ENCODE results near the gene CDRT4.

CDRT4 gene

GRCh38 chr17:15448580-15448956 is 18.9 kb downstream of the CDRT4 start:
- no peaks in the 10 kb centered on the region for H3K36me3 ChIP-seq (replicated peaks)
- TF ChIP-seq, protein P1, sequence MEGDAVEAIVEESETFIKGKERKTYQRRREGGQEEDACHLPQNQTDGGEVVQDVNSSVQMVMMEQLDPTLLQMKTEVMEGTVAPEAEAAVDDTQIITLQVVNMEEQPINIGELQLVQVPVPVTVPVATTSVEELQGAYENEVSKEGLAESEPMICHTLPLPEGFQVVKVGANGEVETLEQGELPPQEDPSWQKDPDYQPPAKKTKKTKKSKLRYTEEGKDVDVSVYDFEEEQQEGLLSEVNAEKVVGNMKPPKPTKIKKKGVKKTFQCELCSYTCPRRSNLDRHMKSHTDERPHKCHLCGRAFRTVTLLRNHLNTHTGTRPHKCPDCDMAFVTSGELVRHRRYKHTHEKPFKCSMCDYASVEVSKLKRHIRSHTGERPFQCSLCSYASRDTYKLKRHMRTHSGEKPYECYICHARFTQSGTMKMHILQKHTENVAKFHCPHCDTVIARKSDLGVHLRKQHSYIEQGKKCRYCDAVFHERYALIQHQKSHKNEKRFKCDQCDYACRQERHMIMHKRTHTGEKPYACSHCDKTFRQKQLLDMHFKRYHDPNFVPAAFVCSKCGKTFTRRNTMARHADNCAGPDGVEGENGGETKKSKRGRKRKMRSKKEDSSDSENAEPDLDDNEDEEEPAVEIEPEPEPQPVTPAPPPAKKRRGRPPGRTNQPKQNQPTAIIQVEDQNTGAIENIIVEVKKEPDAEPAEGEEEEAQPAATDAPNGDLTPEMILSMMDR (IDR thresholded peaks at IDR 0.05; ENCODE audit: low read depth, low read length, missing control alignments): no peak
- no peak overlapping the region for H3K27ac ChIP-seq
- H3K27me3 ChIP-seq (replicated peaks): no peaks in the 10 kb centered on the region
- no peak overlapping the region for H3K4me3 ChIP-seq (ENCODE audit: low read depth, low read length)
- in situ Hi-C loops (cut with HindIII; ENCODE audit: low pct_ligation_motif_present, low sequenced_read_pairs): no loop called here
- DNase-seq: no peak

GRCh38 chr17:15447928-15448579 is 19.4 kb downstream of the CDRT4 start:
- DNase-seq: no peak
- TF ChIP-seq, protein P1 (IDR thresholded peaks at IDR 0.05; ENCODE audit: low read depth, low read length, missing control alignments): no peak
- in situ Hi-C loops (cut with HindIII; ENCODE audit: low pct_ligation_motif_present, low sequenced_read_pairs): no loop called here
- H3K27me3 ChIP-seq (replicated peaks): no peaks in the 10 kb centered on the region
- H3K36me3 ChIP-seq (replicated peaks): no peaks in the 10 kb centered on the region
- no peak overlapping the region for H3K27ac ChIP-seq
- no peak overlapping the region for H3K4me3 ChIP-seq (ENCODE audit: low read depth, low read length)

DNA sequence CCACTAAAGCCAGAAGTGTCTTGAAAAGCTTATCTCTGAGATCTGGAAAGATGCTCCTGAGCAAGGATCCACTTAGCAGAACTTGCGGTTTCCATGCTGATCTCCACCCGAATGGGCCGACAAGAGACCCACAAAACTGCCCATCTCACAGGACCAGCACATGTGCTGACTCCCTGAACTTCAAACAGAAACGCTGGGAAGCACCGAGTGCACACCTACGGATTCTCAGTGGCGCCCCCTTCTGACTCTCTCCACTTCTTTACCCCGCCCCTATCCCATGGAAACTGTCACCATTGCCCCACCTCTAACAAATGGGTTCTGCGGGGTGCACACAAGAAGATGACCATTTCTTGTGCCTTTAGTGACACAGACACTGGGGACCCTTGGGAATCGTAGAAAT is 21.4 kb downstream of the CDRT4 start:
- Histone ChIP-seq H3K4me3 (ENCODE audit: low read depth, low read length) (no peak overlapping the region), H3K36me3 (replicated peaks) (no peaks in the 10 kb centered on the region), H3K27ac (no peak overlapping the region), H3K27me3 (replicated peaks) (no peaks in the 10 kb centered on the region)
- TF ChIP-seq, protein P1 (IDR thresholded peaks at IDR 0.05; ENCODE audit: low read depth, low read length, missing control alignments): peak; percentile 23
- DNase-seq: no peak
- in situ Hi-C loops (cut with HindIII; ENCODE audit: low pct_ligation_motif_present, low sequenced_read_pairs): no loop called here

- no peaks in the 10 kb centered on the region for H3K36me3 ChIP-seq (replicated peaks)
- no peak overlapping the region for H3K4me3 ChIP-seq (ENCODE audit: low read depth, low read length)
- no peaks in the 10 kb centered on the region for H3K27me3 ChIP-seq (replicated peaks)
- TF ChIP-seq, protein P1 (IDR thresholded peaks at IDR 0.05; ENCODE audit: low read depth, low read length, missing control alignments): no peak
- H3K27ac ChIP-seq: no peak overlapping the region
- in situ Hi-C loops (cut with HindIII; ENCODE audit: low pct_ligation_motif_present, low sequenced_read_pairs): no loop called here
- DNase-seq: no peak
These were observed 22.6 kb downstream of the CDRT4 start for GRCh38 chr17:15444805-15445204.

DNA sequence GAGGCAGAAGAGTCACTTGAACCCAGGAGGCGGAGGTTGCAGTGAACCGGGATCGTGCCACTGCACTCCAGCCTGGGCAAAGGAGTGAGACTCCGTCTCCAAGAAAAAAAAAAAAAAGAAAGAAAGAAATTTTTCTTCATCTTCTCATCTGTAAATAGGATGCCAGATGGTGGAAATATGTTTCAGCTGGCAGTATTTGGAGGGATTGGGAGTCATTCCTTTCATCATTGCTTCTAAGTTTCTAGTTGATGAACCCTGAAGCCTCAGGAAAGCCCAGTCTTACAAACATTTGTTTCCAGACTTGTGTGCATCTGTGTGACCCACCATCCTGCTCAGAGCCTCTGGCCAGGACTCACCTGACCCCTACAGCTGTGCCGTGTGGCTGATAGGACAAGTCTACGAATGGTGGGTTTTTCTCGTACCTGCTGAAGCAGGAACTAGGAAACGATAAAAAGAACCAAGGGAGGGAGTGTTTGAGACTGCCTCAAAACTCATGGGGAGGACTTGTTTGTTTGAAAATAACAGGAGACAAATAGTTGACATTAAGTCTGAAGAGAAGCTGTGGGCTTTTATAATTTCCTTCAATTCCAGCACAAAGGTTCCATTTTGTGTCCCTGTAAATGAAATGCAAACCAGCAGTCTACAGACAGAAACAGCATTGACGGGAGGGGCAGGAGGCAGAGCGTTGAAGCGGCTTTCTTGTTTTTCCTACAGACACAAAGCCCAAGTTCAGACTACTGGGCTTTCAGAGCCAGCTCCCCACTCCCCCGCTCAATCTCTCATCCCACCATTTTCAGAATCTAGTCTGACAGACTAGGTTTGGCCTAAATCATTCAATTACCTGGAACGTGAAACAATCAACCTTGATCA is 24.9 kb downstream of the CDRT4 start:
- in situ Hi-C loops (cut with HindIII; ENCODE audit: low pct_ligation_motif_present, low sequenced_read_pairs): no loop called here
- Histone ChIP-seq H3K4me3 (ENCODE audit: low read depth, low read length) (no peak overlapping the region), H3K27ac (no peak overlapping the region), H3K27me3 (replicated peaks) (no peaks in the 10 kb centered on the region), H3K36me3 (replicated peaks) (no peaks in the 10 kb centered on the region)
- no peak for DNase-seq
- TF ChIP-seq, protein P1 (IDR thresholded peaks at IDR 0.05; ENCODE audit: low read depth, low read length, missing control alignments): no peak

All from brain microvascular endothelial cell (primary cell).